ENCODE data around the gene EFCAB13.
"Not testable (repeated sequence)": the region's sequence is repeated elsewhere in the genome, so short reads cannot be mapped to it uniquely, and the experiment has no call there.

EFCAB13 gene

DNA sequence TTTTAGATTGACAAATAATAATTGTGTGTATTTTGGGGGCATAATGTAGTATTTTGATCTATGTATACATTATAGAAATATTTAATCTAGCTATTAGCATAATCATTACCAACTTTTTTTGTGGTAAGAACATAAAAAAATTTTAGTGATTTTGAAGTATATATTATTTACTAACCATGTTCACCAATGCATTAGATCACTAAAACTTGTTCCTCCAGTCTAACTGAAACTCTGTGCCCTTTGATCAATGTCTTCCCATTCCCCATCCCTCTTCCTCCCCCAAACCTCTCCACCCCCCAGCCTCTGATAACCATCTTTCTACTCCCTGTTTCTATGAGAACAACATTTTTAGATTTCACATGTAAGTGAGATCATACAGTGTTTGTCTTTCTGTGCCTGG is 8.5 kb downstream of the EFCAB13 start:
- no peak for DNase-seq

DNA sequence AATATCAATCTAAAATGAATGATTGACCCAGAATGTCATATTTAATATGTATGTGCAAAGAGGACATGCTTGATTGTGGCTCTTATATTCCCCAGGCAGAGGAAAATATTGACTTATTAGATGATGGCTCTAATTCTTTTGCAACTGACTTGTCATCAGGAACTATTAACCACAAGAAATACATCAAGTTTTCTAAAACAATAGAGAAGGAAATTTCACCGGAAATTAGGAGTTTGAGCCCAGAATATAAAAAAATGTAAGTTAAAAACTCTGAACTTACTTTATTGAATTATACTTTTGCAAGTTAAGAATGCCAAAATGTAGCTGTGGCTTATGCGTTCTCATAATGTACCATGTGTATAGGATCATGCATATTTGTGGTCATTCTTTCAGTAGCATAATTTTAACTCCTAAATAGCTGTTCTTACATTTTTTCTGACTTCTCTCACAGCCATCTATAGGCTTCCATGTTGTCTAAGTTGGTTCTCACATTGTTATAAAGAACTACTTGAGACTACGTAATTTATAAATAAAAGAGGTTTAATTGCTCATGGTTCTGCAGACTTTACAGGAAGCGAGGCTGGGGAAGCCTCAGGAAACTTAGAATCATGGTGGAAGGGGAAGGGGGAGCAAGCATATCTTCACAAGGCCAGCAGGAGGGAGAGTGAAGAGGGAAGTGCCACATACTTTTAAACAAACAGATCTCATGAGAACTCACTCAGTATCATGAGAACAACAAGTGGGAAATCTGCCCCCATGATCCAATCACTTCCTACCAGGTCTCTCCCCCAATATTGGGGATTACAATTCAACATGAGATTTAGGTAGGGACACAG is 11.6 kb downstream of the EFCAB13 start:
- DNase-seq: no peak

DNA sequence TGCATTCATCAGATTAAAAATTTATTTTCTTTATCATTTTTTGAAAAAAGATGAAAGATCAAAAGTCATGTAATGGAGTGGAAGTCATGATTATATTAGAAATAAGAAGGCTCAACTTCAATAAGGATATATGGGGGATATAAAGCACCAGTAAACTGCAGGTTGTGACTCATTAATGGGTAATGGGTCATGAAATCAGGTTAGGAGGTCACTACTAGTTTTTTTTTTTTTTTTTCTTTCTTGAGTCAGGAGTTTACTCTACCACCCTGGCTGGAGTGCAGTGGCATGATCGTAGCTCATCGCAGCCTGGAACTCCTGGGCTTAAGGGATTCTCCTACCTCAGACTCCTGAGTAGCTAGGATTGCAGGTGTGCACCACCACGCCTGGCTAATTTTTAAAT is 14.3 kb downstream of the EFCAB13 start:
- no peak for DNase-seq

DNA sequence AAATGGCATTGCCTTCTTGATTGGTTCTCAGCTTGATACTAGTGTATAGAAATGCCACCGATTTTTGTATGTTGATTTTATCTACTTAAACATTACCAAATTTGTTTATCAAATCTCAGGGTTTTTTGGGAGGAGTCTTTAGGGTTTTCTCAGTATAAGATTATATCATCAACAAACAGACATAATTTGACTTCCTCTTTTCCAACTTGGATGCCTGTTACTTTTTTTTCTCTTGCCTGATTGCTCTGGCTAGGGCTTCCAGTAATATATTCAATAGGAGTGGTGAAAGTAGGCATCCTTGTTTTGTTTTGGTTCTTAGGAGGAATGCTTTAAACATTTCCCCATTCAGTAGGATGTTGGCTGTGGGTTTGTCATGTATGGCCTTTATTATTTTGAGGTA is 29.1 kb downstream of the EFCAB13 start:
- DNase-seq: no peak

DNA sequence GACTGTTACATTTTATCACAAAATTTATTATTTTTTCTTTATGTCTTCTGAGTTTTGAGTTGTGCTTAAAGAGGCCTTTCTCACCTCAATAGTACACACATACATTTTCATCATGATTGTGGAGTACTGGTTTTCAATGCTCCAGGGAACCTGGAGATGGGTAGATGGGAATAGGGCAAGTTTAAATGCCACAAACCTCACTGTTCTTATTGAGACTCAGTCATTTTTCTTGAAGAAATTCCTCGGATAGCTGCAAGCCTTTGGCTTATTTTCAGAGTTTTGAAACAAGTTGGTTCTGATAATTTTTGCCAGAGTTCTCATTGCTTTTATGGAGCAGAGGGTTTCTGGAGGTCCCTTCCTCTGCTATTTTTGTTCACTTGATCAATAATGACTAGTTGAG is 34.9 kb downstream of the EFCAB13 start:
- no peak for DNase-seq

DNA sequence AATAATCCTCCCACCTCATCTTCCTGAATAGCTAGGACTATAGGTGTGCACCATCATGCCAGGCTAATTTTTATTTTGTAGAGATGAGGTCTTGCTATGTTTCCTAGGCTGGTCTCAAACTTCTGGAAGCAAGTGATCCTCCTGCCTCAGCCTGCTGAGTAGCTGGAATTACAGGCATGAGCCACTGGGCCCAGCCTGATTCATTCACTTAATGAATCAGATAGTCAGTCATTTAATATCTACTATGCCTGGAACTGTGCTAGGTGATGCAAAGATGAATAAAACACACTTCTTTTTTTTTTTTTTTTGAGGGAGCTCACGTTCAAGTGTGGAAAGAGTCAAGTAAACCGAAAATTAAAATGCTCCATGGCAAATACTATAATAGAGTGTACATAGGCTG is 39.4 kb downstream of the EFCAB13 start:
- DNase-seq: no peak

DNA sequence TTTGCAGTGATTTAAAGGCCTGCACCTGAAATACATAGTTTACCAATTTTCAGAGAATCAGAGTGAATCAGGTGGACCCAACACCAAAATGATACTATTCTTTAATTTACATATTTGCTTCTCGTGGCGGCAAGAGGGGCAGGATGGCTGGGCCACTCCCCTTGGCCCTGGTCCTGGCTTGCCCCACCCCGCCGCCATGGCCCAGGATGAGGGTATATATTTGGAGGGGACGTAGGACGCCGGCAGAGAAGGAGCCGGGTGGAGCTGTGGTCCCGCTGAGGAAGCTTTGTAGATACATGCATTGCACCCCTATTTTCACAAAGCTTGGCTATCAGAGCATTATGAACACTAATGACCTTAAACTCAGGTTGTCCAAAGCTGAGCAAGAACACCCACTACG is 43.5 kb downstream of the EFCAB13 start:
- DNase-seq: no peak

DNA sequence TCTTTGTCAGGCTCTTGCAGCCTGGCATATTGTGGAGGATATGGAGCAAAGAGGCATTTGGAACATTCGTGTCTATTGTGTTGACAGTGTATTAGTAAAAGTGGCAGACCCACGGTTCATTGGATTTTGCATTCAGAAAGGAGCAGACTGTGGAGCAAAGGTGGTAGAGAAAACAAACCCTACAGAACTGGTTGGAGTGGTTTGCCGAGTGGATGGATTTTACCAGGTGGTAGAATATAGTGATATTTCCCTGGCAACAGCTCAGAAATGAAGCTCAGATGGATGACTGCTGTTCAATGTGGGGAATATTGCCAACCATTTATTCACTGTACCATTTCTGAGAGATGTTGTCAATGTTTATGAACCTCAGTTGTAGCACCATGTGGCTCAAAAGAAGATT is 44.5 kb downstream of the EFCAB13 start:
- DNase-seq: no peak

DNA sequence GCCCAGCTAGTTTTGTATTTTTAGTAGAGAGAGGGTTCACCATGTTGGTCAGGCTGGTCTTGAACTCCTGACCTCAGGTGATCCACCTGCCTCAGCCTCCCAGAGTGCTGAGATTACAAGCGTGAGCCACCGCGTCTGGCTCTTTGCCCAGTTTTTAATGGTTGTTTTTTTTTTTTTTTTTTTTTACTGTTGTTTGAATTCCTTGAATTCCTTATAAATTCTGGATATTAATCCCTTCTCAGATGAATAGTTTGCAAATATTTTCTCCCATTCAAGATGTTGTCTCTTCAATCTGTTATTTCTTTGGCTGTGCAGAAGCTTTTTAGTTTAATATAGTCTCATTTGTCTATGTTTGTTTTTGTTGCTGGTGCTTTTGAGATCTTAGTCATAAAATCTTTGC is 47.1 kb downstream of the EFCAB13 start:
- not testable (repeated sequence) for DNase-seq

DNA sequence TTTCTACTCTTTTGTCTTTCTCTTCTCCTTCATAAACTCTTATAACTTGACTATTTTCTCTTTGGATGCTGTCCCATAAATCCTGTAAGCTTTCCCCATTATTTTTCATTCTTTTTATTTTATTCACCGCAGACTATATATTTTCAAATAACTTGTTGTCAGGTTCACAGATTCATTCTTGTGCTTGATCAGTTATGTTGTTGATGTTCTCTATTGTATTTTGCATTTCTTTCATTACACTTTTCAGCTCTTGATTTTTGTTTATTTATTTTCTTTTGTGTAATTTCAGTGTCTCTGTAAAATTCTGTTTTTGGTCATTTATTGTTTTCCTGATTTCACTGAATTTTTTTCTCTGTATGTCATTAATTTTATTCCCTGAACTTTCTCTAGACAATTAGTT is 49.2 kb downstream of the EFCAB13 start:
- no peak for DNase-seq

DNA sequence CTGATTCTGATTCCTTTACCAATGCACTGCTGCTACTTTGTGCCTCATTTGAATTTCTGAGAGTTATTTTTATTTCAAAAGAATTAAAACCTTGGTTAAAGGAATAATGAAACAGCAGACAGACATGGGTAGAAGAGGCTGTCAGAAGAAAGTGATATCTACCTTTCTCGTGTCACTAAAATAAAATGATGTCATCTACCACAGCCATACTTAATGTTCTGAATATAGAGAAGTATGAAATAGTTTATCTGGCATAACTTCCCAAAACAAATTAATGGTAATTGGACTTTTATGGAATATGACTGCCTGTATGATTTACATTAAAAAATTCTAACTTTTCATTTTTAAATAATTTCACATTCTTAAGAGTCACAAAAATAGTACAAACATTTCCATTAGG is 52.5 kb downstream of the EFCAB13 start:
- no peak for DNase-seq

DNA sequence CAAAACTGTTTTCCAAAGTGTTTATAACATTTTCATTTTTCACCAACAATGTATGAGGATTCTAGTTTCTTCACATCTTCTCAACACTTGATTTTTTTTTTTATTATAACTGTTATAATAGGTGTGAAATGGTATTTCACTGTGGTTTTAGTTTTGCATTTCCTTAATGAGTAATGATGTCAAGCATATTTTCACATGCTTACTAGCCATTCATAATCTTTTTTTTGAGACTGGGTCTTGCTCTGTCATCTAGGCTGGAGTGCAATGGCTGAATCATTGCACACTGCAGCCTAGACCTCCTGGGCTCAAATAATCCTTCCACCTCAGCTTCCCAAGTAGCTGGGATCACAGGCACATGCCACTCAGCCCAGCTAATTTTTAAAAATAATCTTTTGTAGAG is 65.1 kb downstream of the EFCAB13 start:
- no peak for DNase-seq

DNA sequence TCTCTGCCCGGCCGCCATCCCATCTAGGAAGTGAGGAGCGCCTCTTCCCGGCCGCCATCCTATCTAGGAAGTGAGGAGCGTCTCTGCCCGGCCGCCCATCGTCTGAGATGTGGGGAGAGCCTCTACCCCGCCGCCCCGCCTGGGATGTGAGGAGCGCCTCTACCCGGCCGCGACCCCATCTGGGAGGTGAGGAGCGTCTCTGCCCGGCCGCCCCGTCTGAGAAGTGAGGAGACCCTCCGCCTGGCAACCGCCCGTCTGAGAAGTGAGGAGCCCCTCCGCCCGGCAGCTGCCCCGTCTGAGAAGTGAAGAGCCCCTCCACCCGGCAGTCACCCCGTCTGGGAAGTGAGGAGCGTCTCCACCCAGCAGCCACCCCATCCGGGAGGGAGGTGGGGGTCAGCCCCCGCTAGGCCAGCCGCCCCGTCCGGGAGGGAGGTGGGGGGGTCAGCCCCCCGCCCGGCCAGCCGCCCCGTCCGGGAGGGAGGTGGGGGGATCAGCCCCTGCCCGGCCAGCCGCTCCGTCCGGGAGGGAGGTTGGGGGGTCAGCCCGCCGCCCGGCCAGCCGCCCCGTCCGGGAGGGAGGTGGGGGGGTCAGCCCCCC is 73.9 kb downstream of the EFCAB13 start:
- not testable (repeated sequence) for DNase-seq

DNA sequence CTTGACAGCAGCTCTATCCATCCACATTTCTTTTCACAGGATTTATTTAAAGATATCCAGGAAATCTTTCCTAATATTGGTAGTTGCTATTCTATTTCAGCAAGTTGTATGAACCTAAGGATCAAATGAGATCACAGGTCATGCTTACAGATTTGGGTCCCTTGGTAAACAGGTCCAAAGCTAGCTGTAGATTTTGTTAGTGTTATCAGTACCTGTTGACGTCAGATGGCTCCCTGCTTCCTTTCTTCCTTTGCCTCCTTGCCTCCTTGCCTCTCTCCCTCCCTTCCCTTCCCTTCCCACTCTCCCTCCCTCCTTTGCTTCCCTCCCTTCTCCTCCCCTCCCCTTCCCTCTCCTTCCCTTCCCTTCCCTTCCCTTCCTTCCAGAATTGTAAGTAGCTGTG is 76.6 kb downstream of the EFCAB13 start:
- no peak for DNase-seq

DNA sequence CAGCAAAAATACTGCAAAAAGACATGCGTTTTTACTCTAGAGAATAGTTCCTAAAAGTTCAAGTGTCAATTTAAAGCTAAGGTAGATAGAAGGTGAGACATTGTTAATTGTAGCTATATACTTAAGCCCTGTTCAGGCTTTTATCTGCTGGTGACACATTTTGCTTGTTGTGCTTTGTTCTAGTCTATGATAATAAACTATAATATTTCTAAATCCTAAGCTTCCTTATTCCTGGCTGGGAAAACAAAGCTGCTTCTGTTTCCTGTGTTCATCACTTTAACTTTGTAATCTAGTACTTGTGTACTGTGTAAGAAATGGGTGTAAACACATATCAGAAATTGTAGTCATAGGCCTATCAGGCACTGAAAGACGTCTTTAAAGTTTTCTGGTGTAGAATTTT is 77.3 kb downstream of the EFCAB13 start:
- DNase-seq: no peak

DNA sequence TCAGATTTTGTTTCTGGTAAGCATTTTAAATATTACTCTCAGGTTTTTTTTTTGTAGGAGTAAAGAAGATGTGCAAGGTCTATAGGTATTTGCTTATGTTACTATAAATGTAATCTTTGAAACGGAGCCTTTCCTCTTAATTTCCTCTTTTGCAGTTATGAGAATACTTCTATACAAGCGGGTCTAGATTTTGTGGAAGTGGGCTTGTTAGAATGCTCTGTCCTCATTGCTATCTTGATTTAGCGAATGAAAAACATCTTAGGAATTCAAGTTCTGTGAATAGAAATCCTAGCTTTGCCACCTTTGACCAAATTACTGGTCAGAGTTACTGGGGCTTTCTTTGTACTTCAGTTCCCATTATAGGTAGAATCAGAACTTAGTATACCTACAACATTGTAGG is 80.3 kb downstream of the EFCAB13 start:
- DNase-seq: no peak

DNA sequence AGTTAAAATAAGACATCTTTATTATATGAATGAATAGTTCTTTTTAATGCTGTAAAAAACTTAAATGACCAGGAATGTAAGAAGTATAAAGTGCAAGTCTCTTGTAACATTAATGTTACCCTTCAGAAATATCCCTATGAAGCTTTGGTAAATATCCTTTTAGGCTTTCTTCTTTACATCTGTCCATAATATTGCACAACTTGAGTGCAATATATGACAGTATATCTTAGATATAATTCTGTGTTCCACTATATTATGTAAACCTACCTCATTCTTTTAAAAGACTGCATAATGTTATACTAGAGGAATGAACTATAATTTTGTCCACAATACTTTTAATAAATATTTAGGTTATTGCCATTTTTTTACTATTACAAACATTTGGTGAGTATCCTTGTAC is 81.1 kb downstream of the EFCAB13 start:
- no peak for DNase-seq

DNA sequence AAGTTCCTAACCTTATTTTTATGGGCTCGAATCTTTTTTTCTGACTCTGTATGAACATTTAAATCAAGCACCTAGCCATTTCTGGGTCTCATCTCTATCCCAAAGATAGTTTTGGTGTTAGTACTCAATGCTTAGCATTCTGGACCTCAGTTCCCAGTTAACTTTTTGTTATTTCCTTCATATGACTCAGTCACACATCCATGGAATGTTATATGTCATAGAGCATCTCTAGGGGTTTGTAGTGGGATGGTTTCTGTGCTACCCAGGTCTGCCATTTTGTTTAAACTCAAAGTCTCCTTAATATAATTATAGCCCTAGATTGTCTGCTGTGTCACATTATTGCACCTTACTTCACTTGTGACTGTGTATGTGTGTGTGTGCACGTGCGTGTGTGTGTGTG is 90.1 kb downstream of the EFCAB13 start:
- DNase-seq: no peak

DNA sequence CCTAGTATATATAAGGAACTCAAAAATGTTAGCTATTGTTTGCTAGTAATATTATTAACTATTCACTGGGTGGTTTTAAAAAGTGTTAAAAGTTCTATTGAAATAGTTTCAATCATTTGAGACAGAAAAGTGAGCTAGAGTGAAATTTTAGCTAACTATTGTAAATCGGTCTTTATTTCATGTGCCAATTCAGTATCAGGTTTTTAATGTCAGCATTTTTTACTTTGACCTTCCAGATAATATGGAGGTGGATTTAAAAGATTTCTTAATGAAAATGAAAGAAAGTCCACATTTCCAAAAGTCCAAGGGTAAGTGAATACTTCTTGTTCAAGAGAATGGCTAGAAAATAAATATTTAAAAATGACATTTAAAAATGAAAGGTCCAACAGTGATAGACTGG is 90.9 kb downstream of the EFCAB13 start:
- no peak for DNase-seq

DNA sequence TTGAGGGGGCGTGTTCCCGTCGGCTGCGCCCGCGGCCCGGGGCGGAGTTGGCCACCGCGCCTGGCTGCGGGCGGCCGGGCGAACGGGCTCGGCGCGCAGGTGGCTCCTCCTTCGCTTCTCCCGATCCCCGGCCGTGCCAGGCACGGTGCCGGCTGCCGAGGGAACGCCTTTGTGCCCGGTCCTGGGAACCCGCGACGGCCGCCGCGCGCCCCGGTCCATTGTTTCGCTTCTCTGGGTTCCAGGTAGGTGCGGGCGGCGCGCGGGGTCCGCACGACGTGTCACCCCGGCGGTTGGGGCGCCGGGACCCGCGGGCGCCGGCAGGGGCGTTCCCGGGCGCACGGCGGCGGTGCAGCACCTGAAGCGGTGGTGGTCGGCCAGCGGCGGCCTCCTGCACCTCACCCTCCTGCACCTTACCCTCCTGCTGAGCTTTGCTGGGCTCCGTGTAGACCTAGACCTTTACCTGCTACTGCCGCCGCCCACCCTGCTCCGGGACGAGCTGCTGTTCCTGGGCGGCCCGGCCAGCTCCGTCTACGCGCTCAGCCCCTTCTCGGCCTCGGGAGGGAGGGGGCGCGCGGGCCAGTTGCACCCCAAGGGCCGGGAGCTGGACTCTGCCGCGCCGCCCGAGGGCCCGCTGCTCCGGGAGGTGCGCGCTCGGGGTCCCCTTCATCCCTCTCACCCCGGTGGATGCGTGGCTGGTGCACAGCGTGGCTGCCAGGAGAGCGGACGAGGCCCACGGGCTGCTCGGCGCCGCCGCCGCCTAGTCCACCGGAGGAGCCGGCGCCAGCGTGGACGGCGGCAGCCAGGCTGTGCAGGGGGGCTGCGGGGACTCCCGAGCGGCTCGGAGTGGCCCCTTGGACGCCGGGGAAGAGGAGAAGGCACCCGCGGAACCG is 99.9 kb downstream of the EFCAB13 start:
- DNase-seq: no peak

DNA sequence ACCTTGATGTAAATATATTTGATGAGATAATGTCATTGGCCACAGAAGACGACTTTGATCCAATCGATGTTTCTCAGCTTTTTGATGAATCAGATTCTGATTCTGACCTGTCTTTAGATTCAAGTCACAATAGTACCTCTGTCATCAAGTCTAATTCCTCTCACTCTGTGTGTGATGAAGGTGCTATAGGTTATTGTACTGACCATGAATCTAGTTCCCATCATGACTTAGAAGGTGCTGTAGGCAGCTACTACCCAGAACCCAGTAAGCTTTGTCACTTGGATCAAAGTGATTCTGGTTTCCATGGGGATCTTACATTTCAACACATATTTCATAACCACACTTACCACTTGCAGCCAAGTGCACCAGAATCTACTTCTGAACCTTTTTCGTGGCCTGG is 101.5 kb downstream of the EFCAB13 start:
- DNase-seq: not testable (repeated sequence)

DNA sequence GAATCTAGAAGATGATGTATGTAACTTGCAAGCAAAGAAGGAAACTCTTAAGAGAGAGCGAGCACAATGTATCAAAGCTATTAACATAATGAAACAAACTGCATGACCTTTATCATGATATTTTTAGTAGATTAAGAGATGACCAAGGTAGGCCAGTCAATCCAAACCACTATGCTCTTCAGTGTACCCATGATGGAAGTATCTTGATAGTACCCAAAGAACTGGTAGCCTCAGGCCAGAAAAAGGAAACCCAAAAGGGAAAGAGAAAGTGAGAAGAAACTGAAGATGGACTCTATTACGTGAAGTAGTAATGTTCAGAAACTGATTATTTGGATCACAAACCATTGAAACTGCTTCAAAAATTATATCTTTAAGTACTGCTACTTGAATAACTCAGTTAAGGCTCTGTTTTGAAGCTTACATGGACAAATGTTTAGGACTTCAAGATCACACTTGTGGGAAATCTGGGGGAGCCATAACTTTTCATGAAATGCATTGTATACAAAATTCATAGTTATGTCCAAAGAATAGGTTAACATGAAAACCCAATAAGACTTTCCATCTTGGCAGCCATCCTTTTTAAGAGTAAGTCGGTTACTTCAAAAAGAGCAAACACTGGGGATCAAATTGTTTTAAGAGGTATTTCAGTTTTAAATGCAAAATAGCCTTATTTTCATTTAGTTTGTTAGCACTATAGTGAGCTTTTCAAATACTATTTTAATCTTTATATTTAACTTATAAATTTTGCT is 102.3 kb downstream of the EFCAB13 start:
- DNase-seq: not testable (repeated sequence)

DNA sequence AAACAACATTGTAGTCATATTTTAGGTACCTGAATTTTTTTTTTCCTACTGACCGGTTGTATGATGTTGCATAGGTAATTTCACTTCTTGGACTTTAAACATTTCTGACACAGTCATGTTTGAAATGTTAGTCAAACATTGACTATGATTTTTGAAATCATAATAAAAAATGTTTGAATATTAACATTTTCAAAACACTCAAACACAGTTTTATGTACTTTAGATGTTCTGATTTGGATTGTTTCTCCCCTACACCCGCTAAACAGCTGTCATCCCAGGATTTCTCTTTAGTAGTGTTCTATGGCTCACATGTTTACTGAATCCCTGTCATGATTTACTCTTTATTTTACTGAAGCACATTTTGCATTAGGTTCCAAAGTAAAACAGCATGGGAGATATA is 104.2 kb downstream of the EFCAB13 start:
- no peak for DNase-seq

All from activated effector memory CD4-positive, alpha-beta T cell treated with Interleukin-2 at 50 U/mL for 16 hours (primary cell).